ENCODE measurements around the gene TMEM9B.

The TMEM9B gene

DNA sequence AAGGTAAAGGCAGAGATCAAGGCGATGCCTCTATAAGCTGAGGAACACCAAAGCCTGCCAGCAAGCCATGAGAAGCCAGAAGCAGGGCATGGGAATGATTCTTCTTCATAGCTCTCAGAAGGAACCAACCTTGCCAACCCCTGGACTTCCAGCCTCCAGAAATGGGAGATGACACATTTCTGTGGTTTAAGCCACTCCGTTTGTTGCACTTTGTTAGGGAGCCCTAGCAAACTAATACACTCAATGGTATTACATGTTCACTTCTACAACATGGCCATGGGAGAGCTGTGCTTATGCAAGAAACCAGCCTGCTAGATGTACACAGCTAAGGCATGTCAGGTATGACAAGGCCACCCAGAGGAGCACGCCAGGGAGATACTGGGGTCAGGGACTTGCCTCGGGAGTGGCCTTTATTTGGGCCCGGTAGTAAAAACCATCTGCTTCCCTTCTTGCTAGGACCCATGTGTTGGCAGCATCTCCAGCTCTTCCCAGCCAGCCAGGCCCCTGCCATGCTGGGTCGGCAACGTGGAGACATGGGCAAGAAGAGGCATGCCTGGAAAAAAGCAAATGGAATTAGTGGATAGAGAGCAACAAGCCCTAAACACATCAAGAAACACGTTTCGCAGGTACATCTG is 35.1 kb downstream of the TMEM9B start:
- DNase-seq (ENCODE audit: low spot score), result no peak

DNA sequence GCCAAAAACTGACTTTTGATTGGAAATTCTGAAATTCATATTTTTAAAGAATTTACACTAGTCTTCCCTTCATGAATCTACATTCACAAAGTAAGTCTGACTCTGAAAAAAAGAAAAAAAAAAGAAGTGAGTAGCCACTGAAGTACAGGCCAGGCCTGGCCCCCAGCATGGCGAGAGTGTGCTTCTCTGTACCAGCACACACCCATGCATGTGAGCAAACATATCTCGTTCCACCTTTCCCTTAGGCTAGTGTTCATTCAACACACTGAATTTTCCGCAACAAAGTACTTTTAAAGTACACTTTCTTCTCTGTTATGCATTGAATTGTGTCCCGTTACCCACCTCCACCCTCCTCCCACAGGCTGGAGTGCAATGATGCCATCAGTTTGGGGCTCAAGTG is 36.0 kb downstream of the TMEM9B start:
- DNase-seq (ENCODE audit: low spot score), result no peak

- DNase-seq (ENCODE audit: low spot score), result no peak
Measured at GRCh38 chr11:8927233-8927632, 37.0 kb downstream of the TMEM9B start.

DNA sequence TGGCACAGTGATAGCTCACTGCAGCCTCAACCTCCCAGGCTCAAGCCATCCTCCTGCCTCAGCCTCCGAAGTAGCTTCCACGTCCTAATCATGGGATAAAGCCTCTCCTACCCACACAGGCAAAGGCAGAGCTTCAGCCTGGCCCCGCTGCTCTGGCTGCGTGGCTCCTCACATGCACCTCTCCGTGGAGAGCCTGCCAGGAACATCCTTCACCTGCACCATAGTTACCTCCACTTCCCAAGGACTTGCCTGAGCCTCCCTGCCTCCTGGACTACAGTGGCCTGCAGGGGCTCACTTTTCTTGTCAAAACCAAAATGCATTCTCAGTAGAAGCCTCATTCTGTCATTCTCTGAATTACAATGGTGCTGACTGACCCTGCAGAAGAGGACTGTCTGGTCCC is 38.0 kb downstream of the TMEM9B start:
- no peak for DNase-seq (ENCODE audit: low spot score)

GRCh38 chr11:8925711-8926110 is 38.5 kb downstream of the TMEM9B start:
- DNase-seq (ENCODE audit: low spot score), result no peak

- DNase-seq (ENCODE audit: low spot score), result no peak
Measured at GRCh38 chr11:8922691-8923090, 41.6 kb downstream of the TMEM9B start.

- no peak for DNase-seq (ENCODE audit: low spot score)
Measured at GRCh38 chr11:8917157-8917825, 47.0 kb downstream of the TMEM9B start.

DNA sequence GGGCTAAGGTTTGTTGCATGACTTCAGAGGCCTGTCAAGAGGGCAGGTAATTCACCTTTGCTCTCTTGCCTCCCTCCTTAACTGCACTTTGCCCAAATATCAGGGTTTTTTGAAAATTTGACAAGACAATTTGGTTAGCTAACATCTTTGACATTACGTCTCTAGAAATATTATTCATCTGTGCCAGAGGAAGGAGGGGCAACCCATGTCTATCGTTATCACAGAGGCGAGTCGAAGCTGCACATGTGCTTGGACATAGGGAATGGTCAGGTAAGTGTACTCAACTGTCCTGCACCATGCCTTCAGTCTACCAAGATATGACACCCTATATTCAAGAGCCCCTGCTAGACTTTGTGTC is 49.6 kb downstream of the TMEM9B start:
- DNase-seq (ENCODE audit: low spot score), result no peak

DNA sequence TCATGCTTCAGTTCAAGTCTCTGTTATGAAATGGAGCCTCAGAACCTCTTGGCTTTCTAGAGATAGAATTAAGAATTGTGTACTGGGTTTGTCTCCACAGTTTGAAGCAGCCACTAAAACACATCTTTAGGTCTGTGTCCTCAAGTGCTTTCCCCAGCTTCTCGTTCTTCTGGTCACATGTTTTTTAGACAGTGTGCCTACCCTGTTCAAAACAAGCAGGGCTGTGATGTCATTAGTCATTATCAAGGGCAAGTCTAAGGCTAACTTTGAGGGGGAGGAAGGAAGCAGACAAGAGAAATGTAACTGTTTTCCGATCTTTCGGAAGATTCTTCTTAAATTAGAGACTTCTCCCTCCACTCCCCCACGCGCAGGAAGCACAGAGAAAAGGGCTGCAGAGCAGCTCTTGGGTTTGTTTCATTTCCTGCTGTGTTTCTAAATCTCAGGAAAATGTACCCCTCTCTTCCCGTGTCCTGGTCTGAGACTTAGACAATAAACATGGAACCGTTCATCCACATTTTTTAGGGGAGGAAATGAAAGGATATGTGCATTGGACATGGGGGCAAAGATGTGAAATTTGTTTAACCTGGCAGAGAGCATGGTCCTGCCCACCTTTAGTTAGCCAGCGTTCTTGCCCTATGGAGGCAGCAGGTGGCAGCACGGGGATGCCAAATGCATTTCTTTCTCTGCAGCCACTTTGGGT is 50.1 kb downstream of the TMEM9B start:
- DNase-seq (ENCODE audit: low spot score), result peak; percentile 85

GRCh38 chr11:8911029-8911823 is 53.0 kb downstream of the TMEM9B start, which contains the start of gene AKIP1:
Gene AKIP1, plus strand, starts transcription at chr11:8911189. Its CDS starts 261 bp downstream, at chr11:8911450.
- DNase-seq (ENCODE audit: low spot score), result peak; percentile 81

DNA sequence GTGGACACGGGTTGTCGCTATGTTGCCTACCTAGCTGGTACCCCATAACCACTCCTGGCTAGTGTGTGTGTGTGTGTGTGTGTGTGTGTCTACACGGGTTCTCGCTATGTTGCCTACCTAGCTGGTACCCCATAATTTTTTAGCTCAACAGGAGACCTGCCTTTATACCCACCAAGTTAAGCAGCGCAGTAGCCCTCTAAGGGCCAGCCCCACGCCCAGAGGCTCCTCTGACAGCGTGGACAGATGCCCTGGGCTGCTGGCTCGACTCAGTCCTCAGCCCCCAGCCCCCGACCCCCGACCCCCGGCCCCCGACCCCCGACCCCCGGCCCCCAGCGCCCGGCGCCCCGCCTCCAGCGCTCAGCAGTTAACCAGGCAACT is 53.6 kb downstream of the TMEM9B start:
- DNase-seq (ENCODE audit: low spot score), result no peak

- no peak for DNase-seq (ENCODE audit: low spot score)
Measured at GRCh38 chr11:8908099-8908498, 56.1 kb downstream of the TMEM9B start.

DNA sequence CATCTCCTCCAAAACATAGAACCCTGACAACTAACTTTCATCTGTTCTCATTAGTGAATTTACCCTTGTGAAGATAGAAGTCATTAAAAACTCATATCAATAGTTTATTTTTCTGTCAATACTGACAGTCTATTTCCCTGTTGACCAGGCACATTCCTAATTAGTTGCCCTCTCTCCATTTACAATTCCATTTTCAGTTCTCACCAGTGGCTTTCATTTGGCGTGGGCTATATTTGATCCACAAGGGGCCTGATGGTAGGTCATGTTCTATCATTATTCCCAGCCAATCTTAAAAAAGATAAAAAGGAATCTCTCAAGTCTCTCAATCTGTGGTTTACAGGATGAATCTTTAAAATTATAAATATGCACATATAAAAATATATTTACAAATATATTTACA is 57.1 kb downstream of the TMEM9B start:
- DNase-seq (ENCODE audit: low spot score), result no peak

- no peak for DNase-seq (ENCODE audit: low spot score)
Measured at GRCh38 chr11:8905528-8906165, 58.6 kb downstream of the TMEM9B start.

- no peak for DNase-seq (ENCODE audit: low spot score)
Measured at GRCh38 chr11:8899119-8899753, 65.0 kb downstream of the TMEM9B start.

Measured in hematopoietic multipotent progenitor cell treated with erythropoietin and hydrocortisone succinate and interleukin-3 and kit ligand, for 17 days (in vitro differentiated cells).